GM15510 (cell line): ENCODE measurements around the gene CENPA.

Experiments used
- POLR2A ChIP-seq: IDR thresholded peaks from 3 replicates; pipeline ENCODE4 v1.6.1; 2011; ENCODE audit warnings: borderline replicate concordance; ENCODE audit not compliant: insufficient read length; ENCODE audit errors: extremely low read depth

Gene CENPA

DNA sequence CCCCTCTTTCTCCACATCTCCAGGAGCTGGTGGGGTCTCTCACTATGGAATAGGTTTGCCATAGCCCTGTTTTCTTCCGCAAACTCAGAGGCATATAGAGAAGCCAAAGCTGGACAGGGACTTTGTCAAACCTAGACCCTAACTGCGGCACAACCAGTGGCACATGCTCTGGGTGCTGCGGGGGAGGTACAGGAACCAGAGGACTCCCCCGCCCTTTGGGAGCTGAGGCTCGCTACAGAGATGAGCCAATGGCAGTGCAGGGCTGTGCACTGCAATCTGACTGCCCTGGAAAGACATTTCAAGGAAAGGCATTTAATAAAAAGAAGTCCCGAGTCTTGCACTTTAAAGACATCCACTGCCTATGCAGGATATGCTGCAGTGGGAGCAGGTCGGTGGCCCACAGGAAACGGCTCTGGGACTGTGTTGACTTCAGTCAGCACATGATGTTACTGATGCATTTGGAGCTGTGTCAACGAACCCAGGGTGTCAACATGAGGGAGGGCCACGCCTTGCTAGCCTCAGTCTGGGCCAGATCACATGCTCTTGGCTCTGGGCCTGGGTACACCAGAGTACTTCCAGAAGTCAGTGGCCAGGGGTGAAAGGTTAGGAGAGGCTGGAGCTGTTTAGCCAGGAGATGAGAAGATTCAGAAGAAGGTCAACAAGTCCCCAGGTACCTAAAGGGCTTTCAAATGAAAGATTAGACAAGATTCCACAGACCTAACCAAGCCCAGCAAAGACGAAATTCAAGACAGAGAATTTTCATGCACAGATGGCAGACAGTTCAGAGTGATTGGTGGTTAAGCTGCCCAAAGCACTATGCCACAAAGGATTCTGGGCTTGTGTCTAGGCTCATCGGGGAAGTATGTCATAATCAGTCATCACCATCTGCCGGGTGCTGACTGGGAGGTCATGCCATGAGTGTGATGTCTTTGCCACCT is 13.5 kb upstream of the CENPA start:
- no peak for TF ChIP-seq POLR2A

DNA sequence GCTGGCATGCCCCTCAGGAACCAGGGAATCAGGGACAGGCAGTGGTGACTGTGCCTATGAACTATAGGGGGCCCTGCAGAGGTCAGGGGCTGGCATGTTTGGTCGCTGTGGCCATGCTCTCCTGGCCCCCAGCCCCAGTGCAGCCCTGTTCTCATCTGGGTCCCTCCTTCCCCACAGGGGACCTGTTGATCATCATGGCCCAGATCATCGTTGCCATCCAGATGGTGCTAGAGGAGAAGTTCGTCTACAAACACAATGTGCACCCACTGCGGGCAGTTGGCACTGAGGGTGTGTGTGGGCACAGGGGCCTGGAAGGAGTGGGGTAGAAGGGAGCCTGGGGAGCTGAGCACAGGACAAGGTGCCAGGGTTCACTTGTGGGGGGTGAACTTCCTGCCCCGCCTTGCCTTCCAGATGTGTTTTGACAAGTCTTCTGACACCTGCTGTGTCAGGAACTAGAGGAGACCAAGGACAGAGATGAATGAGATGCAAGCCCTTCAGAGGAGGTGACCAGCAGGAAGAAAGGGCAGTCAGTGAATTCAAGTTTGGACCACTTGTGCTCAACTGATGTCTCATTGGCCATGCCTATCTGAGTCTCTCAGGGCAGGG is 9.6 kb upstream of the CENPA start:
- no peak for TF ChIP-seq POLR2A

DNA sequence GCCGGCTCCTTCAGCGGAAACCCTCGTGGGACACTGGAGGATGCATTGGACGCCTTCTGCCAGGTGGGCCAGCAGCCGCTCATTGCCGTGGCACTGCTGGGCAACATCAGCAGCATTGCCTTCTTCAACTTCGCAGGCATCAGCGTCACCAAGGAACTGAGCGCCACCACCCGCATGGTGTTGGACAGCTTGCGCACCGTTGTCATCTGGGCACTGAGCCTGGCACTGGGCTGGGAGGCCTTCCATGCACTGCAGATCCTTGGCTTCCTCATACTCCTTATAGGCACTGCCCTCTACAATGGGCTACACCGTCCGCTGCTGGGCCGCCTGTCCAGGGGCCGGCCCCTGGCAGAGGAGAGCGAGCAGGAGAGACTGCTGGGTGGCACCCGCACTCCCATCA is 7.8 kb upstream of the CENPA start:
- TF ChIP-seq POLR2A, result no peak

DNA sequence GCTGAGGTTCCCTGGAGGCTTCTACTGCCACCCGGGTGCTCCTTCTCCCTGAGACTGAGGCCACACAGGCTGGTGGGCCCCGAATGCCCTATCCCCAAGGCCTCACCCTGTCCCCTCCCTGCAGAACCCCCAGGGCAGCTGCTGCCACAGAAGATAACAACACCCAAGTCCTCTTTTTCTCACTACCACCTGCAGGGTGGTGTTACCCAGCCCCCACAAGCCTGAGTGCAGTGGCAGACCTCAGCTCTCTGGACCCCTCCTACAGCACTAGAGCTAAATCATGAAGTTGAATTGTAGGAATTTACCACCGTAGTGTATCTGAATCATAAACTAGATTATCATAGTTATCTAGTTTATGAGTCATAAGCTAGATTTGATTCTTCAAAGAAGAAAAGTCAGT is 7.3 kb upstream of the CENPA start:
- no peak for TF ChIP-seq POLR2A

DNA sequence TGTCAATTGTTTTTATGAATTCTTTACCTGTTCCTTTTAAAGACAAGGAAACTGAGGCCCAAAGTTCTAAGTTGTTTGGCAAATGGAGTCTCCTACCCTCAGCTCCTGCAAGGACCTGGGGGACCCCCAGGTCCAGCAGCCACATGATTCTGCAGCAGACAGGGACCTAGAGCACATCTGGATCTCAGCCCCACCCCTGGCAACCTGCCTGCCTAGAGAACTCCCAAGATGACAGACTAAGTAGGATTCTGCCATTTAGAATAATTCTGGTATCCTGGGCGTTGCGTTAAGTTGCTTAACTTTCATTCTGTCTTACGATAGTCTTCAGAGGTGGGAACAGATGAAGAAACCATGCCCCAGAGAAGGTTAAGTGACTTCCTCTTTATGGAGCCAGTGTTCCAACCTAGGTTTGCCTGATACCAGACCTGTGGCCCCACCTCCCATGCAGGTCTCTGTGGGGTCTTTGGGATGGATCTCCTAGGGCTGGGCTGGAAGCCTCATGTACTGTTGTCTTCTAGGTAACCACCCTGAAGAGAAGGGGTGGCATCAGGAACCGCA is 5.6 kb upstream of the CENPA start:
- TF ChIP-seq POLR2A, result no peak

DNA sequence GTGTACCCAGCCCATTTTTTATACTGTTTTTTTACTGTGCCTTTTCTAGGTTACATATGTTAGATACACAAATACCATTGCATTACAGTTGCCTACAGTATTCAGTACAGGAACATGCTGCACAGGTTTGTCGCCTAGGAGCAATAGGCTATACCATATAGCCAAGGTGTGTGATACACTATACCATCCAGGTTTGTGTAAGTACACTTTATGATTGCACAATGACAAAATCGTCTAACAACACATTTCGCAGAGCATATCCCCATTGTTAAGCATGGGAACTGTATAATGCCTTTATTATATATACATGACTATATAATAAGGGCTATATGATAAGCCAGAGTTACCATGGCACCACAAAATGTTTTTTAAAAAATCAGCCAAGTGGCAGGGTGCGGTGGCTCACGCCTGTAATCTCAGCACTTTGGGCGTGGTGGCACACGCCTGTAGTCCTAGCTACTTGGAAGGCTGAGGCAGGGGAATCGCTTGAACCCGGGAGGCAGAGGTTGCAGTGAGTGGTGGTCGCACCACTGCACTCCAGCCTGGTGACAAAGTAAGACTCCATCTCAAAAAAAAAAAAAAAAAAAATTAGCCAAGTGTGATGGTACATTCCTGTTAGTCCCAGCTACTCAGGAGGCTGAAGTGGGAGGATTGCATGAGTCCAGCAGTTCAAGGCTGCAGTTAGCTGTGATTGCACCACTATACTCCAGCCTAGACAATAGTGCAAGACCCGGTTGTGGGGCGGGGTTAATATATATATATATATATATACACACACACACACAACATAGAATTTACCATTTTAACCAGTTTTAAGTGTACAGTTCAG is 2.8 kb upstream of the CENPA start:
- no peak for TF ChIP-seq POLR2A

DNA sequence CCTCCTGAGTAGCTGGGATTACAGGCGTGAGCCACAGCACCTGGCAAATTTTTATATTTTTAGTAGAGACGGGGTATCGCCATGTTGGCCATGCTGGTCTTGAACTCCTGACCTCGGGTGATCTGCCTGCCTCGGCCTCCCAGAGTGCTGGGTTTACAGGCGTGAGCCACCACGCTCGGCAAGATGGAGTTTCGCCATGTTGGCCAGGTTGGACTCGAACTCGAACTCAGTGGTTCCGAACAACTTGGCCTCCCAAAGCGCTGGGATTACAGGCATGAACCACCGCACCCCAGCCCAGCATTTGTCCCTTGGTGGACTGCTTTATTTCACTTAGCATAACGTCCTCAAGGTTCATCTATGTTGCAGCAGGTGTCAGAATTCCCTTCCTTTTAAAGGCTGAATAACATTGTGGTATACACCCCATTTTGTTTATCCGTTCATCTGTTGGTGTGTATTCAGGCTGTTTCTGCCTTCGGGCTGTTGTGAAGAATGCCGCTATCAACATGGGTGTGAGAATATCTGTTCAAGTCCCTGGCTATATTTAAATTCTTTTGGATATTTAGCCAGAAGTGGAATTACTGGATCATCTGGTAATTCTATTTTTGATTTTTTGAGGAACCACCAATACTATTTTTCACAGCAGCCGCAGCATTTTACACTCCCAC is 1.2 kb upstream of the CENPA start:
- no peak for TF ChIP-seq POLR2A

DNA sequence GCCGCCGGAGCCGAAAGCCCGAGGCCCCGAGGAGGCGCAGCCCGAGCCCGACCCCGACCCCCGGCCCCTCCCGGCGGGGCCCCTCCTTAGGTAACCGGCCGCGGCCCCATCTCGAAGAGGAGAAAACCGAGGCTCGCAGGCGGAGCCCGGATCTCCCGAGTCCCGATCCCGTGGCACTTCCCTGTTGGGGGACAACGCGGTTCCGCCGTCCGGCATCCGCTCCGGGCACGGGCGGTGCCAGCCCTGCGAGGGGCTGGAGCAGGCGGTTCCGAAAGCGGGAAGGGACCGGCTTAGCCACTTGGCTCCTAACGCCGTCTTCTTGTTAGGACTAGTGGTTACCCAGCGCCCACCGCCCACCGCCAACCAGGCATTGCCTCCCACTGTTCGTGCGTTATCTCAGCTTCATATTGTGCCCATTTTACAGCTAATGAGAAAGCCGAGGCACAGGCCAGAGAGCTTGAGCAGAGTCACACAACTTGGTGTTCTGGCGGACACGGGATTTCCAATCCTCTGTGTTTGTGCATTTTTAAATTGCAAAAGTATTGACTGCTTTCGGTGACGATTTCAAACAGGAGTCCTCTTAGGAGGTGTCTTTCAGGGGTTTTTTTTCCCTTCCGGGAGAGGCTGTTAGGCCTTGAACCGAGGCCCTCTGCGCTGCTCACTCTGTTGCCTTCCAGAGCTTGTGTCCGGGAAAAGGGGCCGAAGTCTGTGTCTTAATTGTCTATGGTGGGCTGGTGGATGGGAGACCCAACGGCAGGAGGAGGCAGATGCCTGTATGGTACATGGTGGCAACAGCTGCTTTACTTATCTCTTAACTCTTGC is 562 bp downstream of the CENPA start:
- no peak for TF ChIP-seq POLR2A

DNA sequence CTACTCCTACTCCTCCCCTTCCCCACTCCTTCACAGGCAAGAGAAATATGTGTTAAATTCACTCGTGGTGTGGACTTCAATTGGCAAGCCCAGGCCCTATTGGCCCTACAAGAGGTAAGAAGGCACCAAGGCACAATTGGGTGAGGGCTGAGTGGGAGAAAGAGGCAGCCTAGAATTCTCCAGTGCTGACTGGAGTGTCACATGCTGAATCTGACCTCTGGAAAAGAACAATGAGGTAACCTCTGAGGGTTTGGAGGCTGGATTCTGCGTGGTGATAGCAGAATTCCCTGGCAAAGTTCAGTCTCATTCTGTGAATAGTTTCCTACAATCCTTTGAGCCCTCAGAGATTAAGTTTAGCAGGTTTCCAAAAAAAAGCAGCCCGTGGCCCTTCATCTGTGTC is 6.9 kb downstream of the CENPA start:
- no peak for TF ChIP-seq POLR2A

DNA sequence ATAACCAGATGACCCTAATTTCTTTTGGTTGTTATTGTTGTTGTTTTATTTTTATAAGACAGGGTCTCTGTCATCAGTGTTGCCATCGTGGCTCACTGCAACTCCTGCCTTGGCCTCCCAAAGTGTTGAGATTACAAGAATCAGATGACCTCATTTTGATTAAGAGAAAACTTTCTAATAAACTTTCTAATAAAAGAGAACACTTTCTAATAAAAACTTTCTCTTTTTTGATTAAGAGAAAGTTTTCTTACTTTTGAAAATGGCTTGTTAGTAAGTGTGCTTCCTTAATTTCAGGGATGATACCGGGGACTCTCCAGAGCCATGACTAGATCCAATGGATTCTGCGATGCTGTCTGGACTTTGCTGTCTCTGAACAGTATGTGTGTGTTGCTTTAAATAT is 7.7 kb downstream of the CENPA start:
- no peak for TF ChIP-seq POLR2A

DNA sequence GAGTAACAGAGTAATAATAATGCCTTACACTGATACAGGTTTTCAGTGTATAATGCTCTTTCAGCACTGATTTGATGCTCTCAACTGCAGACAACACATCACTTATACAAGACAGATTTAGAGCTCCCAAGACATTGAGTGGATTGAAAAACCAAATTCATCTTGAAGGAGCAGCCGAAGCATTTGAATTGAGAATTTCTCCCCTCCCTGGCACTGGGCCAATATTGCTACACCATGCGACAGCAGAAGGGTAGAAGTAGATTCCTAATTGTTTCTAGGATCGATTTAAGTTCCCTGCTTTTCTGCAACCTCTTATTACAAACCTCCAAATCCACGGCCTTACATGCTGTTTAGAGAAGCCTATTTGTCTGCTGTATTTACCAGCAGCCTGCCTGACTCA is 15.5 kb downstream of the CENPA start:
- no peak for TF ChIP-seq POLR2A

DNA sequence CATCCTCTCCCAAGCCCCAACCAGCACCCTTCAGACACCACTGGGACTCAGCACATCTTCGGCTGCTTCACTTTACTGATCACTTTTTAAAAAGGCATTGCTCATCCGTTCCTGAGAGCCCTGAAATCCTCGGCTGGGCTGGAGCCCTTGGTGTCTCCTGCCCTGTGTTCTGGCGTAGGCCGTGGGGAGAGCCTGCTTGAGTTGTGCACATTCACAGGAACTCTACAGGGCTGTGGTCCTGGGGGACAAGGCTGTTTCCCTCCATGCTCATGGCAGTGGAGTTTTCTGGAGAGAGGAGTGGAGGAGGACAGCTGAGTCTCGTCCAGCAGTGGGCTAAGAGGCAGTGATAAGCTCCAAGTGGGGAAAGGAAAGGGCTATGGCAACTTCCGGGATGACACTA is 15.9 kb downstream of the CENPA start:
- TF ChIP-seq POLR2A, result no peak

DNA sequence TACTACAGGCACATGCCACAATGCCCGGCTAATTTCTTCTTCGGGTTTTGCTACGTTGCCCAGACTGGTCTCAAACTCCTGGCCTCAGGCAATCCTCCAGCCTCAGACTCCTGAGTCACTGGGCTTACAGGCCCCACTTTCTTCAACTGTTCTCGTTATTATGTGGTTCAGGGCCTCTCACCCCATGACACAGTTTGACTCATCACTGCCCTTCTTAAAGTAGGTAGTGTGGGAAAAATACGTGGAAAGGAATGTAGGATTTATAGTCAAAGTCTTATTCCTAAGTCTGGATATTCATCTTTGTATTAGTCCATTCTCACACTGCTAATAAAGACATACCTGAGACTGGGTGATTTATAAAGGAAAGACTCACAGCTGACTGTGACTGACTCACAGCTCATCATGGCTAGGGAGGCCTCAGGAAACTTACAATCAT is 19.4 kb downstream of the CENPA start:
- no peak for TF ChIP-seq POLR2A
